Karpas-422 (cell line): ENCODE results near the gene EYA3. TPM values are rescaled to one million over a fixed set of nuclear protein-coding genes. Genes with fewer than 3 reads are reported as not detected.

Experiments used
- DNase-seq: peaks from one replicate; pipeline ENCODE4 v3.0.0-alpha.2; 2015
- H2AFZ ChIP-seq: fragments of 200-600 bp; sonication (generic); 2 replicates; pipeline ENCODE4 v1.6.1; 2014; ENCODE audit warnings: antibody characterized with exemption, low read length, mixed read lengths
- H3K27ac ChIP-seq: fragments of 200-600 bp; sonication (generic); 2 replicates; pipeline ENCODE4 v1.5.1; 2014; ENCODE audit warnings: mild to moderate bottlenecking, low read length, moderate library complexity
- H3K27me3 ChIP-seq: fragments of 200-600 bp; sonication (generic); 2 replicates; pipeline ENCODE4 v1.6.1; 2014; ENCODE audit warnings: low read length, mixed read lengths
- H3K36me3 ChIP-seq: fragments of 200-600 bp; sonication (generic); 2 replicates; pipeline ENCODE4 v1.6.1; 2014; ENCODE audit warnings: low read length, mixed read lengths; ENCODE audit not compliant: insufficient read depth
- H3K4me1 ChIP-seq: fragments of 200-600 bp; sonication (generic); 2 replicates; pipeline ENCODE4 v1.6.1; 2014; ENCODE audit warnings: mild to moderate bottlenecking, low read length, mixed read lengths
- H3K4me2 ChIP-seq: fragments of 200-600 bp; sonication (generic); 2 replicates; pipeline ENCODE4 v1.6.1; 2014; ENCODE audit warnings: low read length, low read depth, mild to moderate bottlenecking; ENCODE audit not compliant: poor library complexity, severe bottlenecking
- H3K4me3 ChIP-seq: fragments of 200-600 bp; sonication (generic); 2 replicates; pipeline ENCODE4 v1.5.1; 2014; ENCODE audit warnings: mild to moderate bottlenecking, antibody characterized with exemption, low read length, mixed read lengths
- H3K79me2 ChIP-seq: fragments of 200-600 bp; sonication (generic); 2 replicates; pipeline ENCODE4 v1.6.1; 2014; ENCODE audit warnings: mild to moderate bottlenecking, low read length, mixed read lengths
- H3K9ac ChIP-seq: fragments of 200-600 bp; sonication (generic); 2 replicates; pipeline ENCODE4 v1.6.0; 2014; ENCODE audit warnings: low read length
- H3K9me2 ChIP-seq: fragments of 200-600 bp; sonication (generic), shearing (Covaris generic); replicated peaks from 2 replicates; pipeline ENCODE4 v1.6.0; 2014; ENCODE audit warnings: mild to moderate bottlenecking, low read length, moderate library complexity; ENCODE audit not compliant: insufficient read depth
- H3K9me3 ChIP-seq: fragments of 300-700, 200-600 bp; sonication (generic); 2 replicates; pipeline ENCODE4 v1.6.1; 2014; ENCODE audit warnings: low read length, mixed read lengths
- H4K20me1 ChIP-seq: fragments of 200-600 bp; sonication (generic); 2 replicates; pipeline ENCODE4 v1.6.1; 2014; ENCODE audit warnings: mild to moderate bottlenecking, antibody characterized with exemption, low read length, low read depth; ENCODE audit not compliant: insufficient read depth
- total RNA-seq: library from RNA; depleted of rRNA; stranded (reverse); fragments of >200 nt; shearing (Covaris generic); gene quantifications from 2 replicates; pipeline ENCODE4 v1.2.3, GENCODE V29; 2014; ENCODE audit warnings: low replicate concordance

EYA3 gene
- total RNA-seq, 1 experiment from 2014 or later, result 28.3 TPM

DNA sequence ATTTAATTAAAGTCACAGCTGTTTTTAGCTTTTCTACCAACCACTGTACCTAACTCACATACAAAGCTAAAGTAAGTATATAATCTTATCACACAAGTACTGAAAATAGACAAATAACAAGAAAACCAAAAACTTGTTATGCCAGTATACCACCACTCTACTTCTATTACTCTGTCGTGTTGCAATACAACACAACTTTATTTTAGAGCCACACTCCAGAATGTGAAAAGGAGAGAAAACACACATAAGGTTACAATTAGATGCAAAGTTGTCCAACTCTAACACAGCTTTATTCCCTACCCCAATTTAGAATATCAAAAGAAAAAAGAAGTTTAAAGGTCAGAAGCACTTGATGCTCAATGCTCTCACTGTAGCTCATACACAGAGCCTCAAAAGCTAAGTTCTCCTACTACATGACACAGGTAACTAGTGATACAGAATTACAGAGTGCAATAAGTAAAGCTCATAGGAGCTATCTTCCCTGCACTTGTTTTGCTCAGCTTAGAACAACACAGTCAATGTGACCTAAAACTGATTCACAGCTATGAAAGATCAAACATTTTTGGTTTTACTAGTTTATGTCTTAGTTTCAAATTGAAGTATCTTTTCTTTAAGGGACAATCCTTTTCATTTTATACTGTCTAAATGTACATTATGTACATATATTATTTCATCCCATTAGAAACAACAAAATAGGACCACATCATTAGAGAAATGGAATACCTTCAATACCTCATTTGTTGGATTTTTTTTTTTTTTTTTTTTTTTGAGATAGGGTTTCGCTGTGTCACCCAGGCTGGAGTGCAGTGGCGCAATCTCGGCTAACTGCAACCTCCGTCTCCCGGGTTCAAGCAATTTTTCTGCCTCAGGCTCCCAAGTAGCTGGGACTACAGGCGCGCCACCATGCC is 29.2 kb downstream of the EYA3 start:
- peak overlapping the region; percentile 33 for H3K9ac ChIP-seq
- H3K4me2 ChIP-seq, result peak overlapping the region; percentile 65
- H3K9me2 ChIP-seq, result no peaks in the 10 kb centered on the region
- H3K27me3 ChIP-seq, result no peaks in the 10 kb centered on the region
- peaks cover 68% of the 10 kb centered on the region for H3K4me1 ChIP-seq
- peaks cover 90% of the 10 kb centered on the region for H3K79me2 ChIP-seq
- peak overlapping the region; percentile 24; the same call in 1 of the 2 replicates for H3K4me3 ChIP-seq
- no peak for DNase-seq
- H3K36me3 ChIP-seq, result peaks cover 15% of the 10 kb centered on the region; the same call in 1 of the 2 replicates
- no peaks in the 10 kb centered on the region for H4K20me1 ChIP-seq
- H3K27ac ChIP-seq, result peak overlapping the region; percentile 55
- no peaks in the 10 kb centered on the region for H3K9me3 ChIP-seq
- no peak overlapping the region for H2AFZ ChIP-seq

DNA sequence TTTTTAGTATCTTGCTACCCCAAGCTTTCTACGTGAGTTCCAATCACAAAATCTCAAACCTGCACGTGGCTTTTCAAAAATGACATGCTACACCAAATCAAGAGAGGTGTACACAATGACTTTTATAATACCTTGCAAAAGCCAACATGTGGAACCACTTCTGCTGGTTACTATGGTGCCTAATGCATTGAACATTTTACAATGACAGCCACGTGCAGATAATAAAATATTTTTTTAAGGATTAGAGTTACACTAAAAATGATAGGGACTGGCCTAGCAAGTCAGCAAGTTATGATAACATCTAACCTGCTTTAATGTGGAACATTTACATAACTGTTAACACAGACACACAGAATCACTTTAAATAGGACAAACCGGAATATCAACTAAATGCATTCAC is 30.2 kb downstream of the EYA3 start:
- Histone ChIP-seq H3K9ac (no peak overlapping the region), H3K9me2 (no peaks in the 10 kb centered on the region), H3K4me1 (peaks cover 58% of the 10 kb centered on the region), H3K4me2 (peak overlapping the region; percentile 65), H3K9me3 (no peaks in the 10 kb centered on the region), H3K27ac (peak overlapping the region; percentile 55), H3K36me3 (peaks cover 16% of the 10 kb centered on the region), H3K79me2 (peaks cover 90% of the 10 kb centered on the region), H3K4me3 (no peak overlapping the region), H2AFZ (no peak overlapping the region), H4K20me1 (no peaks in the 10 kb centered on the region), H3K27me3 (no peaks in the 10 kb centered on the region)
- DNase-seq, result no peak

DNA sequence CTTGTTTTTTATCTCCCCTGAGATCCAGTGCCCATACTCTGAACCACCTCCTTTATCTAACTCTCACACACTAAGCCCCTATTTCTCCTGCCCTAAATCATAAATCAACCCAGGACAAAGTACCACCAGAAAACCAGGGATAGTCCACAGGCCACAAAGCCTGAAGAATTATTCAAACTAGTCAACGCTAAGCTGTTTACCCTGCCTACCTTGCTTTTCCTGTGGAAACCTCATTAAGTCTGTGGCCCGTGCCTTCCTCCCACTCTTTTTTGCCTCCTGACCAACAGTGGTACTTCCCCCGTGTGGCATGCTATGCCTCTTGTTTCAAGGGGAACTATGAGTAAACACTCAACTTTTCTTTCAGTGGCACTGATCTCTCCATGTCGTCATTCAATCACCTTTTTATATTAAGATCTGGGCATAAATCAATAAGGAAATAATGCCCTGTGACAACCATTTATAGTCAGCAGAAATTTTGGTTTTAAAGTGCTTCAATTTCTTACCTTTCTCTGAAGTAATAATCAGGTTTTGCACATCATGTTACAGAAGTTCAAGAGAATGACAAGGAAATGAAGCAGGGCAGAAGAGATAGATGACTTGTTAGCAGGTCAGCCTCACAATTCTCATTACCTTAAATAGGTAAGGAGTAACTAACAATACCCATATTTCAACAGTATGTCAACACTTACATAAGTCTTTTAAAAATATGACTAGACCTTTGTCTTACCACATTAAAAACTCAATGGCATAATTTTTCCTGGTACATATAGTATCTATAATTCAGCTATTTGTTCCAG is 32.1 kb downstream of the EYA3 start:
- Histone ChIP-seq H3K79me2 (peaks cover 89% of the 10 kb centered on the region), H3K4me3 (no peak overlapping the region), H3K9me2 (no peaks in the 10 kb centered on the region), H3K9me3 (no peaks in the 10 kb centered on the region), H3K27me3 (no peaks in the 10 kb centered on the region), H3K9ac (no peak overlapping the region), H3K27ac (peak overlapping the region; percentile 13), H3K4me1 (peaks cover 44% of the 10 kb centered on the region), H3K4me2 (no peak overlapping the region), H3K36me3 (peaks cover 17% of the 10 kb centered on the region), H4K20me1 (no peaks in the 10 kb centered on the region), H2AFZ (no peak overlapping the region)
- no peak for DNase-seq

GRCh38 chr1:28050776-28051175 is 37.6 kb downstream of the EYA3 start:
- Histone ChIP-seq H3K27me3 (no peaks in the 10 kb centered on the region), H2AFZ (no peak overlapping the region), H3K27ac (no peak overlapping the region), H3K4me2 (no peak overlapping the region), H3K4me3 (no peak overlapping the region), H4K20me1 (no peaks in the 10 kb centered on the region), H3K36me3 (peaks cover 35% of the 10 kb centered on the region), H3K9ac (no peak overlapping the region), H3K4me1 (no peaks in the 10 kb centered on the region), H3K9me3 (no peaks in the 10 kb centered on the region), H3K9me2 (no peaks in the 10 kb centered on the region), H3K79me2 (peaks cover 87% of the 10 kb centered on the region)
- DNase-seq, result no peak

DNA sequence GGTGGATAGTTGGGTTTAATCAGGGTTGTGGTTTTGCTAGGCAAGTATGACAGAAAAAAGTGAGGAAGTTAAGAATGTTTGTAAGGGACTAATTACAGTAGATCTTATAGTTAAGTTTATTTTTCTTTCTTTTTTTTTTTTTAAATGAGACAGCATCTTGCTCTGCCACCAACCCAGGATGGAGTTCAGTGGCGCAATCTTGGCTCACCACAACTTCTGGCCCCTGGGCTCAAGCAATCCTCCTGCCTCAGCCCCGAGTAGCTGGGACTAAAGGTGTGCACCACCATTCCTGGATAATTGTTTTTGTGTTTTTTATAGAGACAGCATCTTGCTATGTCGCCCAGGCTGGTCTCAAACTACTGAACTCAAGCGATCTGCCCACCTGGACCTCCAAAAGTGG is 41.7 kb downstream of the EYA3 start:
- no peak overlapping the region for H3K9ac ChIP-seq
- H3K4me1 ChIP-seq, result no peaks in the 10 kb centered on the region
- H3K4me2 ChIP-seq, result no peak overlapping the region
- H3K36me3 ChIP-seq, result peaks cover 41% of the 10 kb centered on the region
- no peaks in the 10 kb centered on the region for H3K9me3 ChIP-seq
- H3K27me3 ChIP-seq, result no peaks in the 10 kb centered on the region
- H3K27ac ChIP-seq, result no peak overlapping the region
- H3K4me3 ChIP-seq, result no peak overlapping the region
- no peak for DNase-seq
- no peak overlapping the region for H2AFZ ChIP-seq
- H4K20me1 ChIP-seq, result no peaks in the 10 kb centered on the region
- H3K79me2 ChIP-seq, result peaks cover 84% of the 10 kb centered on the region
- no peaks in the 10 kb centered on the region for H3K9me2 ChIP-seq

GRCh38 chr1:28045777-28046176 is 42.6 kb downstream of the EYA3 start:
- Histone ChIP-seq H3K4me3 (no peak overlapping the region), H3K27ac (no peak overlapping the region), H3K27me3 (no peaks in the 10 kb centered on the region), H4K20me1 (no peaks in the 10 kb centered on the region), H3K4me2 (no peak overlapping the region), H3K9ac (no peak overlapping the region), H3K79me2 (peaks cover 76% of the 10 kb centered on the region), H2AFZ (no peak overlapping the region), H3K9me3 (no peaks in the 10 kb centered on the region), H3K4me1 (no peaks in the 10 kb centered on the region), H3K9me2 (no peaks in the 10 kb centered on the region), H3K36me3 (peaks cover 37% of the 10 kb centered on the region)
- DNase-seq, result no peak

- no peak overlapping the region for H3K27ac ChIP-seq
- no peak overlapping the region for H3K9ac ChIP-seq
- H2AFZ ChIP-seq, result no peak overlapping the region
- no peaks in the 10 kb centered on the region for H3K9me3 ChIP-seq
- H3K79me2 ChIP-seq, result peaks cover 70% of the 10 kb centered on the region
- H3K36me3 ChIP-seq, result peaks cover 33% of the 10 kb centered on the region
- no peaks in the 10 kb centered on the region for H3K9me2 ChIP-seq
- H3K27me3 ChIP-seq, result no peaks in the 10 kb centered on the region
- no peak overlapping the region for H3K4me3 ChIP-seq
- H3K4me2 ChIP-seq, result no peak overlapping the region
- no peaks in the 10 kb centered on the region for H4K20me1 ChIP-seq
- no peaks in the 10 kb centered on the region for H3K4me1 ChIP-seq
- no peak for DNase-seq
These were observed 44.0 kb downstream of the EYA3 start for GRCh38 chr1:28044399-28044798.

DNA sequence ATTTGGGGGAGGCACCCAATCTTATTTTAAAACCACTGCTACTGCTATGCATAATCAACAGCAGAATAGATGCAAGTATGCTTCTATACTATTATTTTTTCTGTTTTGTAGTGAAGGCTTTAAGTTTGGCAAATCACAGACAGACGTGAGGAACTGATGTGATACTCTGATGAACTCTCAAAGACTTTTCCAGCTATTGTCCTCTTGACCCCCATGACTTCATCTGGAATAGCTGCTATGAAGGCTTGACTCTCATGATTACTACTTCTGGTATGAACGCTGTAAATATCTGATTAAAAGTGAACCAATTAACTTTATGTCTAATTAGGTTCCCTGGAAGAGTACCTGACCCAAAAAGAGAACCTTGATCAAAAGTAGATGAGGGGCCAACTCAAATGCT is 49.1 kb downstream of the EYA3 start:
- Histone ChIP-seq H3K27me3 (no peaks in the 10 kb centered on the region), H3K4me1 (peaks cover 15% of the 10 kb centered on the region), H3K9me3 (no peaks in the 10 kb centered on the region), H2AFZ (no peak overlapping the region), H3K27ac (no peak overlapping the region), H3K9me2 (no peaks in the 10 kb centered on the region), H4K20me1 (no peaks in the 10 kb centered on the region), H3K36me3 (peaks cover 16% of the 10 kb centered on the region; the same call in 1 of the 2 replicates), H3K79me2 (peaks cover 48% of the 10 kb centered on the region), H3K9ac (no peak overlapping the region), H3K4me2 (no peak overlapping the region), H3K4me3 (no peak overlapping the region)
- no peak for DNase-seq
